Bronchial epithelial cell (primary cell): Measurements from ENCODE around the gene BZW1. TPM values are rescaled to one million over a fixed set of nuclear protein-coding genes. Genes with fewer than 3 reads are reported as not detected.

Experiments used
- DNase-seq: peaks from one replicate; pipeline ENCODE4 v3.0.0-alpha.2; 2010; ENCODE audit warnings: low read depth
- FAIRE-seq: peaks from 2 replicates; lab custom pipeline; 2011; peaks lifted over from hg19 to GRCh38; lab: Jason Lieb, UNC
- H3K27me3 ChIP-seq: 2 replicates; pipeline ENCODE4 v1.5.1; 2011; ENCODE audit warnings: low read length; ENCODE audit not compliant: control insufficient read depth, insufficient read depth
- H3K36me3 ChIP-seq: 2 replicates; pipeline ENCODE4 v1.5.1; 2011; ENCODE audit warnings: low read length; ENCODE audit not compliant: control insufficient read depth, insufficient read depth
- H3K4me3 ChIP-seq: 2 replicates; pipeline ENCODE4 v1.5.1; 2011; ENCODE audit warnings: mild to moderate bottlenecking, low read depth, low read length, control low read depth
- total RNA-seq: library from RNA; depleted of rRNA; stranded (reverse); fragments of >200 nt; gene quantifications from 2 replicates; pipeline ENCODE4 v1.2.1, GENCODE V29; 2014
- TF ChIP-seq, protein P1 (sequence below): IDR thresholded peaks from 2 replicates; pipeline ENCODE4 v1.5.1; 2011; ENCODE audit warnings: mild to moderate bottlenecking, moderate library complexity, low read length, control low read depth, inconsistent platforms; ENCODE audit not compliant: insufficient read depth, severe bottlenecking

BZW1 gene
- total RNA-seq, 1 donor from 2014 or later, result 546 TPM

DNA sequence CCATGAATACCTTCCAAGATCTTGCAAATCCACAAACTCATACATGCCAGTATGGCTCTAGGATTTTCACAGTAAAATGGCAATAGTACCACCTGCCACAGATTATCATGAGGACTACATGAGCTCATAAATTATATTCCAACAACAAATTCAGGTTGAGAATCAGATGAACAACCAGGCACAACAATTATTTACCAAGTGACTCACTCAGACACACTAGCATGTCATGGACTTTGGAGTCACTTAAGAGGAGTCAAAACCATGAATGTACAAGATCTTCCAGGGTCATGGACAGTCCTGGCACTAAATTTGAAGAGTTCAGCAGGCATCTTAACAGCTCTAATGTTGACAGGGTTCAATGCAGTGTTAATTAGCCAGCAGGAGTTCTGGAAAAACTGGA, 34.4 kb upstream of the BZW1 start:
- Histone ChIP-seq H3K36me3 (no peaks in the 10 kb centered on the region), H3K27me3 (no peaks in the 10 kb centered on the region), H3K4me3 (no peak overlapping the region)
- TF ChIP-seq, protein P1, sequence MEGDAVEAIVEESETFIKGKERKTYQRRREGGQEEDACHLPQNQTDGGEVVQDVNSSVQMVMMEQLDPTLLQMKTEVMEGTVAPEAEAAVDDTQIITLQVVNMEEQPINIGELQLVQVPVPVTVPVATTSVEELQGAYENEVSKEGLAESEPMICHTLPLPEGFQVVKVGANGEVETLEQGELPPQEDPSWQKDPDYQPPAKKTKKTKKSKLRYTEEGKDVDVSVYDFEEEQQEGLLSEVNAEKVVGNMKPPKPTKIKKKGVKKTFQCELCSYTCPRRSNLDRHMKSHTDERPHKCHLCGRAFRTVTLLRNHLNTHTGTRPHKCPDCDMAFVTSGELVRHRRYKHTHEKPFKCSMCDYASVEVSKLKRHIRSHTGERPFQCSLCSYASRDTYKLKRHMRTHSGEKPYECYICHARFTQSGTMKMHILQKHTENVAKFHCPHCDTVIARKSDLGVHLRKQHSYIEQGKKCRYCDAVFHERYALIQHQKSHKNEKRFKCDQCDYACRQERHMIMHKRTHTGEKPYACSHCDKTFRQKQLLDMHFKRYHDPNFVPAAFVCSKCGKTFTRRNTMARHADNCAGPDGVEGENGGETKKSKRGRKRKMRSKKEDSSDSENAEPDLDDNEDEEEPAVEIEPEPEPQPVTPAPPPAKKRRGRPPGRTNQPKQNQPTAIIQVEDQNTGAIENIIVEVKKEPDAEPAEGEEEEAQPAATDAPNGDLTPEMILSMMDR, result no peak
- DNase-seq (peak; percentile 65), FAIRE-seq (no peak)

DNA sequence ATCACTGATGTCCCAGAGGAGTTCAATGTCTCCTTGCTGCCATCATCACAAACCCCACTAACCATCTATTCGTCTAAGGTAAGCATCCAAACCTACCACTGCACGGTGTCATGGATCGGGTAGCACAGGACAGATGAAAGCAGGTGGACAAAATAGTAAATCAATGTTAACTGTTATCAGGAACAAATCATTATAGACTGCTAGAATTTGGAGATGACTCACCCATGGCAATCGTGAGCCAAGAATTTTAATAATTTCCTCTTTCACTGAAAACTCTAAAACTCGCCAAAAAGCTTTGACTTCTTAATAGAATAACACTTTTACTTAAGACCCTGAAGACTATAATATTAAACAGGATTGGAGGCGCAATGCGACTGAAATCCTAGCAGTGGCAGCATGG, 33.7 kb upstream of the BZW1 start:
- FAIRE-seq, result no peak
- H3K4me3 ChIP-seq, result no peak overlapping the region

DNA sequence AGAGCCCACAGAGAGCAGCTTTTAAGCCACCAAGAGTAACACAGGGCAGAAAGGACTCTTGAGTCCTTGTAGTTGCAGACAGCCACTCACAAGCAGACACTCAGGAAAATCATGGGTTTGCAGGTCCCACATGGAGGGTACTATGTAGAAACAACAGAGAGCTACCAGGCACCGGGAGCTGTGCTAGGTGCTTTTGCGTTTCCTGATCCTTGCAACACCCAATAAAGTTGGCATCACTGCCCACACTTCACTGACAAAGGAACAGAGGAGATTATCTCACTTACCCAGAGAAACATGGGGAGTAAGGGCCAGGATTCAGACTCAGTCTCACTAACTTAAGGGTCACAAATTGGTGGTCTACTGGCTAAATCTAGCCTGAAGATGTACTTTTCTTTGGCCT, 32.5 kb upstream of the BZW1 start:
- Histone ChIP-seq H3K36me3 (no peaks in the 10 kb centered on the region), H3K4me3 (no peak overlapping the region), H3K27me3 (no peaks in the 10 kb centered on the region)
- DNase-seq (no peak), FAIRE-seq (no peak)
- TF ChIP-seq, protein P1, result no peak

More for the DNA sequence above, 33.7 kb upstream of the BZW1 start:
- Histone ChIP-seq H3K27me3 (no peaks in the 10 kb centered on the region), H3K36me3 (no peaks in the 10 kb centered on the region)
- no peak for DNase-seq
- TF ChIP-seq, protein P1, result no peak

DNA sequence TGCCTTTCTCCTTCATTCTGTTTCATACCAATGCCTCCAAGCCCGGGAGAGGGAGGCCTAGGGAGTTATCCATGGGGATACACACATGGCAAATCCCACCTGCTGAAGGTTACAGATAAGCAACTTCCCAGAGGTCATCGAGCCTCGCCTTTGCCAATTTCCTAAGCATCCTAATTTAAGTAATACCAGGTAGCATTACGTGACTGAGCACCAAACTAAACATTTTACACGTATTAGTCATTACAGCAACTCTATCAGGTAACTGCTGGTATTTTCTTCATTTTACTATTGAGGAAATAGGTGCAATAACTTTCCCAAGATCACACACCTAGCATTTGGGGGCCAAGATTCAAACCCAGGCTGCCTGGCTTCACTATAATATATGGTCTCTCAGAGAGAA, 30.1 kb upstream of the BZW1 start:
- H3K27me3 ChIP-seq, result no peaks in the 10 kb centered on the region
- FAIRE-seq (no peak), DNase-seq (peak; percentile 80)
- H3K4me3 ChIP-seq, result no peak overlapping the region
- H3K36me3 ChIP-seq, result no peaks in the 10 kb centered on the region
- TF ChIP-seq, protein P1, result no peak

DNA sequence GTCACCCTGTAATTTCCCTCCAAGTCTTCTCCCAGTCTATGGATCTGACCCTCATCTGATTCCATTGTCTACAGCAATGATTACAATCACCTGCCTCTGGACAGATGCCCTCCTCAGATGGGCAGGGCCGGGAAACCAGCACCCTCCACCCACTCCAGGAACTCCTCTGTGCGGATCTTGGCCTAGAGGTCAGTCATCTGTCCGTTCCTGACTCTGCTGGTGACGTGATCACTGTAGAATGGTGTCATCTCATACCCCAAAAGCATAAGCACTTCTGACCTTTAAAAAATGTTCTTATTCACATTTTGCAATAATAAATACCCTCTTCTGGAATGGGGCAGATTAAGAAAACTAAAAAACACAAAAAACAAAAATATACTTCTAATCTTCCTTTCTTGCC, 29.5 kb upstream of the BZW1 start:
- no peak for DNase-seq
- no peak for FAIRE-seq
- TF ChIP-seq, protein P1, result no peak
- no peaks in the 10 kb centered on the region for H3K36me3 ChIP-seq
- H3K27me3 ChIP-seq, result no peaks in the 10 kb centered on the region
- no peak overlapping the region for H3K4me3 ChIP-seq

DNA sequence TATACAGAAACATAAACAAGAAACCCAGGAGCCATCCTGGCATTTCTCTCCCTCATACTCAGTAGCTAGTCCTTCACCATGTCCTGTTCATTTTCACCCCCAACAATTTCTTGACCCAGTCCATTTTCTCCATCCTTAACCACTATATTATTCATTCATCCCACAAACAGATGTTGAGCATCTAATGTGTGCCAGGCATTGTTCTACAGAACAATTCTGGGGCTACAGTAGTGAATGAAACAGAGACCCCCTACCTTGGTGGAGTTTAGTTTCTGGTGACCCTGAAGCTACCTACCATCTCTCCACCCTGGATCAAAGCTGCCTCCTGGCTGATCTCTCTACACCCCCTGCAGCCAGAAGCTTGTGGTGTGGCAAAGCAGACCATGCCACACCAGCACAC, 27.5 kb upstream of the BZW1 start:
- no peak for DNase-seq
- FAIRE-seq, result no peak
- H3K36me3 ChIP-seq, result no peaks in the 10 kb centered on the region
- TF ChIP-seq, protein P1, result no peak
- H3K4me3 ChIP-seq, result no peak overlapping the region
- H3K27me3 ChIP-seq, result no peaks in the 10 kb centered on the region
